Thoracic aorta (tissue), 2 donors: Measurements from ENCODE around the gene EHD2. TPM values are rescaled to one million over a fixed set of nuclear protein-coding genes. Genes with fewer than 3 reads are reported as not detected.

Experiments used
- ATAC-seq: fragments of 150-250 bp; one replicate; pipeline ENCODE4 v1.8.0; 2017; ENCODE audit warnings: low read depth; ENCODE audit not compliant: insufficient number of reproducible peaks, low FRiP score
- DNase-seq: peaks from one replicate; pipeline ENCODE4 v3.0.0-alpha.2; 2020; ENCODE audit warnings: low spot score
- H3K27ac ChIP-seq, 2 donors: fragments of 200-600 bp; sonication (generic); 1 replicate in 1 of 2; 2 replicates in 1 of 2; pipeline ENCODE4 v1.5.1; 2016; ENCODE audit warnings: mild to moderate bottlenecking in 2 of 2, moderate library complexity in 2 of 2
- H3K27me3 ChIP-seq: fragments of 200-600 bp; sonication (generic); replicated peaks from 2 replicates; pipeline ENCODE4 v1.6.0; 2016; ENCODE audit warnings: mild to moderate bottlenecking; ENCODE audit not compliant: insufficient read depth
- H3K36me3 ChIP-seq: fragments of 200-600 bp; sonication (generic); one replicate; pipeline ENCODE4 v1.5.1; 2016
- H3K4me1 ChIP-seq, 2 donors: fragments of 200-600 bp; sonication (generic); 1 replicate in 1 of 2; 2 replicates in 1 of 2; pipeline versions ENCODE4 v1.5.1 to v1.6.0; 2016; ENCODE audit warnings: low read depth in 2 of 2, mild to moderate bottlenecking in 1 of 2; ENCODE audit not compliant: control insufficient read depth in 1 of 2
- H3K4me3 ChIP-seq: fragments of 200-600 bp; sonication (generic); 2 replicates; pipeline ENCODE4 v1.5.1; 2016; ENCODE audit warnings: mild to moderate bottlenecking
- H3K9me3 ChIP-seq: fragments of 200-600 bp; sonication (generic); 2 replicates; pipeline ENCODE4 v1.5.1; 2016
- CTCF ChIP-seq: fragments of 200-600 bp; sonication (generic); IDR thresholded peaks from one replicate; pipeline ENCODE4 v1.5.1; 2019; ENCODE audit warnings: antibody characterized with exemption
- total RNA-seq, 2 donors: library from RNA; depleted of rRNA; stranded (reverse); fragments of >200 nt; gene quantifications; one replicate each; pipeline versions ENCODE4 v1.1.0 to v1.2.3, GENCODE V29; 2016

EHD2 gene
- total RNA-seq, 2 donors from 2014 or later, result 141 to 195 TPM

GRCh38 chr19:47756627-47756929, 43.4 kb downstream of the EHD2 start:
- Histone ChIP-seq H3K36me3 (peaks cover 68% of the 10 kb centered on the region), H3K4me1 (no peaks in the 10 kb centered on the region), H3K27me3 (no peaks in the 10 kb centered on the region), H3K9me3 (no peaks in the 10 kb centered on the region), H3K27ac (no peak overlapping the region), H3K4me3 (no peak overlapping the region)
- ATAC-seq (no peak), DNase-seq (no peak)
- no peak for TF ChIP-seq CTCF

DNA sequence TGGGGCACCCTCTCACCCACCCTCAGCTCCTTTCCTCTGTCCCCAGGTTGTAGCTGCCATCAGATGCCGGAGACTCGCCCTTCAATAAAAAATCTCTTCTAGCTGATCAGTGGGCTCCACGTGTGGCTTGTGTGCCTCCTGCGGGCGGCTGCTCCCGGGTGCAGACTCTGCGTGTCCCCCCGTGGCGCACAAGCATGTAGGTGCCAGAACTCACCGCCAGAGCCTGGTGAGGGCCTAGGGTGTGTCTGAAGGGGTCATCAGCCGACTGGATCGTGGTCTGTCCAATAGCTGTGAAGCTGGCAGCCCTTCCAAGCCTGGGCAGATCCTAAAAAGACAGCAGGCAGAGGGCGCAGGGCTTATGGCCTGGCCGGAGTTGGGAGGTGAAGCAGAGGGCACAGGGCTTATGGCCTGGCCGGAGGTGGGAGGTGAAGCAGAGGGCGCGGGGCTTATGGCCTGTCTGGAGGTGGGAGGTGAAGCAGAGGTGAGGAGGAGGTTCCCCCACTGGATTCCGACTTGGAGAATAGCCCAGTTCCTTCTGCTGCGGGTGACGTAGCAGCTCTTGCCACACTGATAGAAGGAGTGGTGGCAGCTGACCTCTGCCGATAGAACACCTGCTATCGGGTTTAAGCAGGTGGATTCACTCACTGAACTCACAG, 43.9 kb downstream of the EHD2 start:
- Histone ChIP-seq H3K27ac (no peak overlapping the region), H3K4me1 (no peaks in the 10 kb centered on the region), H3K4me3 (no peak overlapping the region), H3K9me3 (no peaks in the 10 kb centered on the region), H3K27me3 (no peaks in the 10 kb centered on the region), H3K36me3 (peaks cover 66% of the 10 kb centered on the region)
- no peak for DNase-seq
- no peak for TF ChIP-seq CTCF
- no peak for ATAC-seq

DNA sequence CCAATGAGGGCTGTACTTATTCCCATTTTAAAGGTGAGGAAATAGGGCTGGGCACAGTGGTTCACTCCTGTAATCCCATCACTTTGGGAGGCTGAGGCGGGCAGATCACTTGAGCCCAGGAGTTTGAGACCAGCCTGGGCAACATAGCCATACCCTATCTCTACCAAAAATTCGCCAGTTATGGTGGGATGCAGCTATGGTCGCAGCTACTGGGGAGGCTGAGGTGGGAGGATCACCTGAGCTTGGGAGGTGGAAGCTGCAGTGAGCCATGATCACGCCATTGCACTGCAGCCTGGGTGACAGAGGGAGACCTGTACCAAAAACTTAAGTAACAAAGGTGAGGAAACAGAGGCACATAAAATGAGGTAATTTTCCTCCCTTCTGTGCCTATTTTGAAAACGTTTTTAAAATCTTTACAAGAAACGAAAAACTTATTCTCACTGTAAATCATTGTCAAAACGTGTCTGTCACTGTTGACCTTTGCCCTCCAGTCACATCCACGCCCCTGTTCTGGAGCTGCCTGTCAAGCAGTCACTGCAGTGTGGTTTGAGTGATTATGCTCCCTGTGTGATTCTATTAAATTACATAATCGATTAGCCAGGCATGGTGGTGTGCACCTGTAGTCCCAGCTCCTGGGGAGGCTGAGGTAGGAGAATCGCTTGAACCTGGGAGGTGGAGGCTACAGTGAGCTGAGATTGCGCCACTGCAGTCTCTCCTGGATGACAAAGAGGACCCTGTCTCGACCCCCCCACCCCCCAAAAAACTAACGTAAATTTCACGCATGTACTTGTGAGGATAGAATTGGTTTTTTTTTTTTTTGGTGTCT, 44.6 kb downstream of the EHD2 start:
- no peak for DNase-seq
- Histone ChIP-seq H3K27ac (no peak overlapping the region), H3K27me3 (no peaks in the 10 kb centered on the region), H3K9me3 (no peaks in the 10 kb centered on the region), H3K36me3 (peaks cover 58% of the 10 kb centered on the region), H3K4me1 (no peaks in the 10 kb centered on the region), H3K4me3 (no peak overlapping the region)
- ATAC-seq, result no peak
- TF ChIP-seq CTCF, result no peak

- no peak for TF ChIP-seq CTCF
Measured at GRCh38 chr19:47758443-47758804, 45.2 kb downstream of the EHD2 start.

DNA sequence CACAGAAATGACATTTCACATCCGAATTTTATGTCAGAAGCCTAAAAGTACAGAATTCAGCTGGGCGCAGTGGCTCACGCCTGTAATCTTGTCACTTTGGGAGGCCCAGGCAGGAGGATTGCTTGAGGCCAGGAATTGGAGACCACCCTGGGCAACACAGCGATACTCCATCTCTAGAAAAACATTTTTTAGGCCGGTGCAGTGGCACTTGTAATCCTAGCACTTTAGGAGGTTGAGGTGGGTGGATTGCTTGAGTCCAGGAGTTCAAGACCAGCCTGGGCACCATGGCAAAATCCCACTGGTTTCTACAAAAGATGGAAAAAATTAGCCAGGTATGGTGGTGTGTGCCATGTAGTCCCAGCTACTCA, 47.4 kb downstream of the EHD2 start:
- ATAC-seq, result no peak

More at GRCh38 chr19:47758443-47758804, 45.2 kb downstream of the EHD2 start:
- Histone ChIP-seq H3K9me3 (no peaks in the 10 kb centered on the region), H3K27me3 (no peaks in the 10 kb centered on the region), H3K4me1 (no peaks in the 10 kb centered on the region), H3K4me3 (no peak overlapping the region), H3K27ac (no peak overlapping the region), H3K36me3 (peaks cover 52% of the 10 kb centered on the region)
- DNase-seq, result no peak
- ATAC-seq, result no peak

More for the DNA sequence above, 47.4 kb downstream of the EHD2 start:
- TF ChIP-seq CTCF, result no peak
- Histone ChIP-seq H3K27ac (no peak overlapping the region), H3K36me3 (peaks cover 30% of the 10 kb centered on the region), H3K4me1 (no peaks in the 10 kb centered on the region), H3K4me3 (no peak overlapping the region), H3K27me3 (no peaks in the 10 kb centered on the region), H3K9me3 (no peaks in the 10 kb centered on the region)
- DNase-seq, result no peak
